Fibroblast of peridontal ligament (primary cell): ENCODE data around the gene STX1A.
"Not testable (repeated sequence)": the region's sequence is repeated elsewhere in the genome, so short reads cannot be mapped to it uniquely, and the experiment has no call there.

Source experiments
- DNase-seq: peaks from one replicate; pipeline ENCODE4 v3.0.0-alpha.2; 2010; ENCODE audit errors: extremely low read depth

STX1A gene

GRCh38 chr7:73735528-73735905 lies 16.0 kb upstream of the STX1A start:
- no peak for DNase-seq

- DNase-seq, result peak; percentile 69
These were observed 15.4 kb upstream of the STX1A start for GRCh38 chr7:73734619-73735527.

- DNase-seq, result no peak
These were observed 12.9 kb upstream of the STX1A start for GRCh38 chr7:73732397-73732796.

GRCh38 chr7:73730485-73730884 lies 11.0 kb upstream of the STX1A start:
- DNase-seq, result no peak

GRCh38 chr7:73728551-73728950 lies 9.1 kb upstream of the STX1A start:
- DNase-seq, result no peak

GRCh38 chr7:73727952-73728351 lies 8.5 kb upstream of the STX1A start:
- no peak for DNase-seq

- no peak for DNase-seq
These were observed 6.6 kb upstream of the STX1A start for GRCh38 chr7:73726083-73726466.

GRCh38 chr7:73723813-73724212 lies 4.3 kb upstream of the STX1A start:
- no peak for DNase-seq

GRCh38 chr7:73722785-73723184 lies 3.3 kb upstream of the STX1A start:
- DNase-seq, result no peak

GRCh38 chr7:73722182-73722581 lies 2.7 kb upstream of the STX1A start:
- not testable (repeated sequence) for DNase-seq

- DNase-seq, result no peak
These were observed 1.9 kb upstream of the STX1A start for GRCh38 chr7:73721377-73721817.

GRCh38 chr7:73720443-73720842 lies 974 bp upstream of the STX1A start:
- not testable (repeated sequence) for DNase-seq

- no peak for DNase-seq
These were observed 319 bp upstream of the STX1A start for GRCh38 chr7:73719806-73720169.

- no peak for DNase-seq
These were observed 1.0 kb downstream of the STX1A start for GRCh38 chr7:73718438-73718881.

GRCh38 chr7:73717991-73718405 lies 1.5 kb downstream of the STX1A start:
- DNase-seq, result peak; percentile 62

- peak; percentile 34 for DNase-seq
These were observed 2.3 kb downstream of the STX1A start for GRCh38 chr7:73717025-73717807.

GRCh38 chr7:73716318-73716890 lies 3.1 kb downstream of the STX1A start:
- DNase-seq, result no peak

GRCh38 chr7:73715648-73716317 lies 3.7 kb downstream of the STX1A start:
- DNase-seq, result peak; percentile 93

GRCh38 chr7:73713319-73713718 lies 6.2 kb downstream of the STX1A start:
- DNase-seq, result not testable (repeated sequence)

- DNase-seq, result no peak
These were observed 6.7 kb downstream of the STX1A start for GRCh38 chr7:73712773-73713172.

- no peak for DNase-seq
These were observed 10.4 kb downstream of the STX1A start for GRCh38 chr7:73708961-73709549.
